Tibial nerve (tissue), 4 donors: ENCODE measurements around the gene CEP43. TPM values are rescaled to one million over a fixed set of nuclear protein-coding genes. Genes with fewer than 3 reads are reported as not detected.

Experiments used
- DNase-seq, 2 donors: peaks; one replicate each; pipeline ENCODE4 v3.0.0-alpha.2; 2019; ENCODE audit warnings: low spot score in 2 of 2
- H3K27ac ChIP-seq, 4 donors: fragments of 200-600 bp; sonication (generic) in 3 of 4; one replicate each; pipeline ENCODE4 v1.5.1; 2017 to 2019; ENCODE audit warnings: mild to moderate bottlenecking in 1 of 4
- H3K27me3 ChIP-seq, 2 donors: fragments of 200-600 bp; sonication (generic) in 1 of 2; one replicate each; pipeline versions ENCODE4 v1.5.1 to v1.6.0; 2017 to 2019
- H3K36me3 ChIP-seq, 3 donors: fragments of 200-600 bp; sonication (generic); one replicate each; pipeline ENCODE4 v1.5.1; 2018 to 2019
- H3K4me1 ChIP-seq, 4 donors: fragments of 200-600 bp; sonication (generic) in 3 of 4; one replicate each; pipeline ENCODE4 v1.5.1; 2017 to 2019
- H3K4me3 ChIP-seq, 4 donors: fragments of 200-600 bp; sonication (generic) in 3 of 4; one replicate each; pipeline ENCODE4 v1.5.1; 2017 to 2019; ENCODE audit warnings: mild to moderate bottlenecking in 1 of 4, moderate library complexity in 1 of 4
- H3K9me3 ChIP-seq, 4 donors: fragments of 200-600 bp; sonication (generic) in 3 of 4; one replicate each; pipeline ENCODE4 v1.5.1; 2017 to 2019
- EP300 ChIP-seq, 2 donors: sonication (generic); formaldehyde crosslinking; IDR thresholded peaks; one replicate each; pipeline ENCODE4 v1.6.1; 2017; ENCODE audit warnings: antibody characterized with exemption in 2 of 2, mild to moderate bottlenecking in 1 of 2
- POLR2A ChIP-seq, 2 donors: fragments of 450-650 bp; IDR thresholded peaks; one replicate each; pipeline ENCODE4 v1.6.1; 2017; ENCODE audit warnings: antibody characterized with exemption in 2 of 2, mild to moderate bottlenecking in 2 of 2, moderate library complexity in 2 of 2
- WGBS, 2 donors: methylation state at CpG; one replicate each; pipeline ENCODE4 v1.1.5; 2018; 5-methylcytosine and 5-hydroxymethylcytosine counted together
- total RNA-seq, 4 donors: library from RNA; depleted of rRNA; stranded (reverse); fragments of >200 nt; gene quantifications; one replicate each; pipeline ENCODE4 v1.1.0, GENCODE V29; 2016
- TF ChIP-seq, protein P1 (sequence below), 5 experiments: fragments of 200-600 bp in 3 of 5; fragments of 450-650 bp in 2 of 5; sonication (generic) in 3 of 5; IDR thresholded peaks; one replicate each; pipeline ENCODE4 v1.5.1; 2016 to 2019; ENCODE audit warnings: antibody characterized with exemption in 5 of 5, mild to moderate bottlenecking in 3 of 5, moderate library complexity in 2 of 5

The CEP43 gene
- total RNA-seq, 4 donors from 2014 or later: 14.0 to 23.7 (median 23.2) TPM

DNA sequence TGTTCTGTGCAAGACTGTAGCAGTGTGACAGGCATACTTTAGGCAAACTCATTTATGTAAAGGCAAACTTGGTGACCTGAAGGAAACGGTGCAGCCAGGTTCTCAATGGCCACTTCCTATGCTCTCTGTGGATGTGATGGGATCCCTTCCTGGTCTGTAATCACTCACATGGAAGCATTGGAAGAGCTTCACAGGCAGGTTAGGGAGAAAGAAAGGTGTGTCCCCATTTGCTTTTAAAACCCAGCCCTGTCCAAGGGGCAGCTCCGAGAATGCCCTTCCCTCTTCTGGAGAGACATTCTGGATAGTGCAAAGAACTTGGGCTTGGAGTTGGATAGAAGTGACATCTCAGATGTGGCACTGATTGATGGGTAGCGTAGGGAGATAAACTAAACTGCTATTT lies 28.1 kb downstream of the CEP43 start:
- H3K27ac ChIP-seq: no peak overlapping the region
- no peak for DNase-seq
- TF ChIP-seq EP300 (IDR thresholded peaks at IDR 0.05) (no peak), POLR2A (IDR thresholded peaks at IDR 0.05) (no peak)
- TF ChIP-seq, protein P1, sequence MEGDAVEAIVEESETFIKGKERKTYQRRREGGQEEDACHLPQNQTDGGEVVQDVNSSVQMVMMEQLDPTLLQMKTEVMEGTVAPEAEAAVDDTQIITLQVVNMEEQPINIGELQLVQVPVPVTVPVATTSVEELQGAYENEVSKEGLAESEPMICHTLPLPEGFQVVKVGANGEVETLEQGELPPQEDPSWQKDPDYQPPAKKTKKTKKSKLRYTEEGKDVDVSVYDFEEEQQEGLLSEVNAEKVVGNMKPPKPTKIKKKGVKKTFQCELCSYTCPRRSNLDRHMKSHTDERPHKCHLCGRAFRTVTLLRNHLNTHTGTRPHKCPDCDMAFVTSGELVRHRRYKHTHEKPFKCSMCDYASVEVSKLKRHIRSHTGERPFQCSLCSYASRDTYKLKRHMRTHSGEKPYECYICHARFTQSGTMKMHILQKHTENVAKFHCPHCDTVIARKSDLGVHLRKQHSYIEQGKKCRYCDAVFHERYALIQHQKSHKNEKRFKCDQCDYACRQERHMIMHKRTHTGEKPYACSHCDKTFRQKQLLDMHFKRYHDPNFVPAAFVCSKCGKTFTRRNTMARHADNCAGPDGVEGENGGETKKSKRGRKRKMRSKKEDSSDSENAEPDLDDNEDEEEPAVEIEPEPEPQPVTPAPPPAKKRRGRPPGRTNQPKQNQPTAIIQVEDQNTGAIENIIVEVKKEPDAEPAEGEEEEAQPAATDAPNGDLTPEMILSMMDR (IDR thresholded peaks at IDR 0.05): no peak
- H3K4me3 ChIP-seq: no peak overlapping the region
- peaks cover 0 to 89% (median 12%) of the 10 kb centered on the region in 3 donors for H3K36me3 ChIP-seq
- H3K4me1 ChIP-seq: no peaks in the 10 kb centered on the region
- H3K27me3 ChIP-seq: no peaks in the 10 kb centered on the region
- H3K9me3 ChIP-seq: no peaks in the 10 kb centered on the region
- 87 to 89% methylated on average over 3 of the region's 3 CpGs for WGBS, 2 donors

DNA sequence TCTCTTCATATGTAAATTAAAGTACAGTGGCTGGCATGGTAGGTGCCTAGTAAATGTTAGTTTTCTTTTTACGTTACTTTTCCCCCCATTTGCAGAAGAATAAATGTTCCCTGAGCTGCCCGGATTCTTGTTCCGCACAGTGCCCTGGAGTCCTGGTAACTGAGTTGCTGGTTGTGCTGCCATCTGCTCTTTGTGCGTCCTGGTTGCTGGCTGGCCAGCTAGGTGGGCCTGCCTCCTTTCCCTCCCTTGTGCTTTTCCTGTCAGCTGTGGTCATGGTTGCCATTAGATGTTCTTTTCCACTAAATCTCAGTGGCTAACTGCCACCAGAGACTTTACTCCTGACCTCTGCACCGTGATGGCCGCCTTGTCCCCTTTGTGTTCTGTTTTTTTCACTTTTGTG lies 28.6 kb downstream of the CEP43 start:
- DNase-seq: no peak
- Histone ChIP-seq H3K27me3 (no peaks in the 10 kb centered on the region), H3K36me3 (peaks cover 0 to 87% (median 12%) of the 10 kb centered on the region in 3 donors), H3K27ac (no peak overlapping the region), H3K9me3 (no peaks in the 10 kb centered on the region), H3K4me1 (no peaks in the 10 kb centered on the region), H3K4me3 (no peak overlapping the region)
- TF ChIP-seq POLR2A (IDR thresholded peaks at IDR 0.05): no peak
- TF ChIP-seq, protein P1 (IDR thresholded peaks at IDR 0.05): no peak
- no peak for TF ChIP-seq EP300 (IDR thresholded peaks at IDR 0.05)
- whole genome bisulfite sequencing, 2 donors: 89 to 95% methylated on average over 6 of the region's 6 CpGs

DNA sequence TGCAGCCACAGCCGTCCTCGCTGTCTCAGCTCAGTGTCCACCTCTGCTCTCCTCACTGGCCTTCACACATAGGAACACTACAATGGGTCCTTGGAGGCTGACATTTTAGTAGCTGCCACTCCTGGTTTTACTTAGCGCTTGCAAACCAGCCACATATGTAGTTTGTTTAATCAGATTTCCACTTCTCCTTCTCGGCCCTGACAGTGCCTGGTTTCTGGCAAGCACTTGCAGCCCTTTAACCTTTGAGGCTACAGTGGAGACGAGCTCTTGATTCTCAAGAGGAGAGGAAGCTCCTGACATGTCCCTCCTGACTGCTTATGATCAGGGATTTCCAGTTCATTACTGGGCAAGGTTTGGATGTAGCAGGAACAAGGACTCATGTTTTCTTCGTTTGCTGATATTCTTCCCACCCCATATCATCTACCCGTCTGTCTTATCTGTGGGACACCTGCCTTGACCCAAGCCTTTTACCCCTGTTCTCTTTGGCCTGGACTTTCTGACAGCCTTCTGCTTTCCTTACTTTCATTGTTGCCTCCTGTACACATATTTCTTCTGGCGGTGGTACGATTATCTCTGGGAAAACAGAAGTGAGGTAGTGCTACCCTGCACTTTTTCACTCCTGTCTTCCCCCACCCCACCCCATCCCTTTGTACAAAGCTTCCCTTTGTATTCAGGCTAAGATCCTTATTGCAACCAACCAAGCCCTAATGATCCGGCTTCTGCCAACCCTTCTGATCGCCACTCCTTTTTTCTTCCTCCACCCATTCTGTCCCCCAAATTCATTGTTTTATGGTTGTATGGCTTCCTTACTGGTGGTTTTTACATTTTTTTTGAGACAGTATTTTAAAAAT lies 31.2 kb downstream of the CEP43 start:
- peaks cover 0 to 87% (median 16%) of the 10 kb centered on the region in 3 donors for H3K36me3 ChIP-seq

DNA sequence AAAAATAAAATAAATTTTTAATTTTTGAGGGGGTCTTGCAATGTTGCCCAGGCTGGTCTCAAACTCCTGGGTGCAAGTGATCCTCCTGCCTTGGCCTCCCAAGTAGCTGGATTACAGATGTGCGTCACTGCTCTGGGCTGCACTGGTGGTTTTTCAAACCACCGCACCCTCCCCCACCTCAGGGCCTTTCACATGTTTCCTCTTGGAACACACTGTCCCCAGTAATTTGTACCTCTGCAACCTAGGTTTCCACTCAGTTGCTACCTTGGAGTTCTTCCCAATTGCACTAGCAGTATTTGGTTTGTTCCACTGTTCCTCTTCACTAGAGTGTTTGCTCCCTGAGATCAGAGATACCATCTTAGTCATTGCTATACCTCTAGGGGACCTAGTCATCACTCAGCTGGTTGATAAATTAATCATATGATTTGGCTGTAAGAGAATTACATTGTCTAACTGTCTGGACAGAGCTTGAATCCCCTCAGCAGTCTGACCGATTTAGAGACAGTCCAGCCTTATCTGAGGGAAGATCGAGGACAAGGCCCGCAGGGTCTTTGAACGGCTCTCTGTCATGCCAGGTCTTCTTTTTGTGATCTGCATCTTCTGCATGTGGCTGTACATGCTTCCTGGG lies 32.0 kb downstream of the CEP43 start:
- 96 to 97% methylated on average over 6 of the region's 6 CpGs for WGBS, 2 donors
- peaks cover 0 to 87% (median 16%) of the 10 kb centered on the region in 3 donors for H3K36me3 ChIP-seq
- TF ChIP-seq, protein P1 (IDR thresholded peaks at IDR 0.05): no peak
- TF ChIP-seq EP300 (IDR thresholded peaks at IDR 0.05) (no peak), POLR2A (IDR thresholded peaks at IDR 0.05) (no peak)

More for the DNA sequence above, 31.2 kb downstream of the CEP43 start:
- H3K27me3 ChIP-seq: no peaks in the 10 kb centered on the region
- no peak for DNase-seq
- TF ChIP-seq EP300 (IDR thresholded peaks at IDR 0.05): no peak
- TF ChIP-seq, protein P1 (IDR thresholded peaks at IDR 0.05): no peak
- no peak for TF ChIP-seq POLR2A (IDR thresholded peaks at IDR 0.05)
- no peaks in the 10 kb centered on the region for H3K4me1 ChIP-seq
- H3K27ac ChIP-seq: no peak overlapping the region
- WGBS, 2 donors: 77 to 82% methylated on average over 11 of the region's 11 CpGs
- no peak overlapping the region for H3K4me3 ChIP-seq
- no peaks in the 10 kb centered on the region for H3K9me3 ChIP-seq

DNA sequence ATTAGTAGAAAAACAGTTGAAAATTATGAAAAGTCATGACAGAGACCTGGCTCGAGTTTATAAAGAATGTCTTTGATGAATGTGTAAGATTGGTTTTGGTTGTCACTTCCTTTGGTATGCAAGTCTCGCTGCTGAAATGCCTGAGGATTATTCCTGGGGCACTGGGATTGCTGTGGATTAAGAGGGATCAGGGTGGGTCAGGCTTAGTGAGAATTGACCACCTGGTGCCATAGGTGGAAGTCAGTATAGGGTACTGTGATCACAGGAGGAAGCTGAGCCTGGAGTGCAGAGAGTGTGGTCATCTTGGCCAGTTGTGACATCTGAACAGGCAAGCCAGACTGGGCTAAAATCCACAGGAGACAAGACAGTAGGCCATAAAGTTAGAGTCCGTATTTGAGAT lies 34.9 kb downstream of the CEP43 start:
- WGBS, 2 donors: 89 to 95% methylated on average over 3 of the region's 3 CpGs
- DNase-seq: no peak
- Histone ChIP-seq H3K4me3 (no peak overlapping the region), H3K4me1 (no peaks in the 10 kb centered on the region), H3K27me3 (no peaks in the 10 kb centered on the region), H3K9me3 (no peaks in the 10 kb centered on the region), H3K27ac (no peak overlapping the region), H3K36me3 (peaks cover 0 to 86% (median 4%) of the 10 kb centered on the region in 3 donors)
- TF ChIP-seq, protein P1 (IDR thresholded peaks at IDR 0.05): no peak
- TF ChIP-seq POLR2A (IDR thresholded peaks at IDR 0.05) (no peak), EP300 (IDR thresholded peaks at IDR 0.05) (no peak)

More for the DNA sequence above, 32.0 kb downstream of the CEP43 start:
- no peaks in the 10 kb centered on the region for H3K9me3 ChIP-seq
- H3K27ac ChIP-seq: no peak overlapping the region
- H3K27me3 ChIP-seq: no peaks in the 10 kb centered on the region
- H3K4me1 ChIP-seq: no peaks in the 10 kb centered on the region
- H3K4me3 ChIP-seq: no peak overlapping the region
- DNase-seq: no peak
